MCF 10A (cell line): ENCODE results near the gene VAT1L. TPM values are rescaled to one million over a fixed set of nuclear protein-coding genes. Genes with fewer than 3 reads are reported as not detected.
A peak's percentile ranks its signal among the peaks of the same experiment; 100 is the strongest.

ENCODE experiments used
- BruUV-seq: library from RNA; stranded (reverse); fragments of 400-500 nt; replicated peaks from 2 replicates; lab custom pipeline; 2021; lab: Mats Ljungman, UMichigan
- CTCF ChIA-PET: fragments of 300-600 bp; sonication (Branson Sonifier 250); formaldehyde crosslinking; extraction: SDS; loops from one replicate; lab custom pipeline; 2021; ENCODE audit warnings: antibody characterized with exemption, inconsistent platforms; lab: Yijun Ruan, JAX
- POLR2A ChIA-PET: fragments of 300-600, 350-650 bp; sonication (Branson Sonifier 250); formaldehyde crosslinking; extraction: SDS; loops from one replicate; lab custom pipeline; 2020; ENCODE audit warnings: antibody characterized with exemption, inconsistent platforms; lab: Yijun Ruan, JAX
- DNase-seq: peaks from one replicate; pipeline ENCODE4 v3.0.0-alpha.2; 2018; ENCODE audit not compliant: unreplicated experiment
- H3K27ac Mint-ChIP-seq: one replicate; pipeline ENCODE4 v1.8.0; 2022; ENCODE audit warnings: mild to moderate bottlenecking, low read depth, mixed read lengths; ENCODE audit not compliant: unreplicated experiment
- H3K27me3 Mint-ChIP-seq: one replicate; pipeline ENCODE4 v1.8.0; 2022; ENCODE audit warnings: mixed read lengths; ENCODE audit not compliant: insufficient read depth, unreplicated experiment
- H3K36me3 Mint-ChIP-seq: one replicate; pipeline ENCODE4 v1.8.0; 2022; ENCODE audit warnings: mild to moderate bottlenecking, moderate library complexity, mixed read lengths; ENCODE audit not compliant: insufficient read depth, unreplicated experiment
- H3K4me1 Mint-ChIP-seq: one replicate; pipeline ENCODE4 v1.8.0; 2022; ENCODE audit warnings: mixed read lengths; ENCODE audit not compliant: insufficient read depth, unreplicated experiment
- H3K4me3 Mint-ChIP-seq: one replicate; pipeline ENCODE4 v1.8.0; 2022; ENCODE audit warnings: mild to moderate bottlenecking, moderate library complexity, mixed read lengths; ENCODE audit not compliant: unreplicated experiment
- H3K9me3 Mint-ChIP-seq: one replicate; pipeline ENCODE4 v1.8.0; 2022; ENCODE audit warnings: mixed read lengths; ENCODE audit not compliant: unreplicated experiment
- CTCF ChIP-seq: fragments of 200-600 bp; IDR thresholded peaks from one replicate; pipeline ENCODE4 v1.8.0; 2022; ENCODE audit warnings: antibody characterized with exemption, mild to moderate bottlenecking; ENCODE audit not compliant: unreplicated experiment
- intact Hi-C: fragments of 100-400 bp; cut with micrococcal nuclease; formaldehyde crosslinking; loops from 2 replicates; pipeline ENCODE4 v1.14.1; 2022
- total RNA-seq: library from RNA; stranded (reverse); gene quantifications from 2 replicates; pipeline ENCODE4 v1.2.3, GENCODE V29; 2022

Gene VAT1L
- total RNA-seq, 1 experiment from 2014 or later = 1.1 TPM

- Mint-ChIP-seq H3K4me1 (peaks cover 10% of the 10 kb centered on the region), H3K36me3 (no peaks in the 10 kb centered on the region), H3K9me3 (peaks cover 26% of the 10 kb centered on the region), H3K27me3 (no peaks in the 10 kb centered on the region), H3K27ac (no peak overlapping the region), H3K4me3 (no peak overlapping the region)
- TF ChIP-seq CTCF = no peak
- no TSS peak for BruUV-seq
- intact Hi-C loops = no loop called here
- CTCF ChIA-PET = interaction anchor here (1.0 to 3.5 kb wide), 5 partner anchors 9 to 394 kb away, joined by 3 to 39 read pairs (median 4); no protein-coding TSS in a partner anchor
- POLR2A ChIA-PET = interaction anchor here (1.0 to 1.3 kb wide), 2 partner anchors 14 to 271 kb away, joined by 4 read pairs; partner anchors contain the start of gene NUDT7
- DNase-seq = peak; percentile 9
Observed at GRCh38 chr16:77993111-77993985, 205.0 kb downstream of the VAT1L start.

- CTCF ChIA-PET = interaction anchor here (0.5 to 1.2 kb wide), 5 partner anchors 10 to 302 kb away, joined by 4 to 7 read pairs (median 4); no protein-coding TSS in a partner anchor
- no peak overlapping the region for H3K27ac Mint-ChIP-seq
- BruUV-seq = no TSS peak
- peaks cover 9% of the 10 kb centered on the region for H3K4me1 Mint-ChIP-seq
- DNase-seq = no peak
- POLR2A ChIA-PET = no interaction called here
- H3K27me3 Mint-ChIP-seq = no peaks in the 10 kb centered on the region
- intact Hi-C loops = no loop called here
- H3K4me3 Mint-ChIP-seq = no peak overlapping the region
- peaks cover 25% of the 10 kb centered on the region for H3K9me3 Mint-ChIP-seq
- no peaks in the 10 kb centered on the region for H3K36me3 Mint-ChIP-seq
- no peak for TF ChIP-seq CTCF
Observed at GRCh38 chr16:77995843-77996455, 207.6 kb downstream of the VAT1L start.

GRCh38 chr16:77998350-77999023 lies 210.1 kb downstream of the VAT1L start:
- Mint-ChIP-seq H3K36me3 (peaks cover 2% of the 10 kb centered on the region), H3K4me1 (peaks cover 7% of the 10 kb centered on the region), H3K9me3 (peaks cover 14% of the 10 kb centered on the region), H3K27me3 (no peaks in the 10 kb centered on the region), H3K27ac (no peak overlapping the region), H3K4me3 (no peak overlapping the region)
- no TSS peak for BruUV-seq
- TF ChIP-seq CTCF = no peak
- intact Hi-C loops = no loop called here
- no peak for DNase-seq
- ChIA-PET POLR2A (interaction anchor here (0.6 kb wide), 1 partner anchor 141 kb away, joined by 3 read pairs; no protein-coding TSS in a partner anchor), CTCF (interaction anchor here (0.6 to 2.3 kb wide), 7 partner anchors 9 to 424 kb away, joined by 3 to 8 read pairs (median 3); no protein-coding TSS in a partner anchor)
